ENCODE data around the gene KIF1C. TPM values are rescaled to one million over a fixed set of nuclear protein-coding genes. Genes with fewer than 3 reads are reported as not detected.

The KIF1C gene
- total and polyA plus RNA-seq, 9 of the 15 experiments (the other 6 are each of a cell fraction or from before 2014, with no cell fraction given) = 0.38 to 68.4 (median 25.1) TPM

GRCh38 chr17:4966844-4967538 is 30.8 kb upstream of the KIF1C start (continued):
- no peak for TF ChIP-seq TCF7L2 (IDR thresholded peaks at IDR 0.05; ENCODE audit: low read depth, low read length)
- no peak for TF ChIP-seq HMG20A (CRISPR knock-in tag; conservative IDR thresholded peaks at IDR 0.05)
- TF ChIP-seq SP1 (CRISPR knock-in tag; IDR thresholded peaks at IDR 0.05) = peak; percentile 69
- TF ChIP-seq TAL1 (IDR thresholded peaks at IDR 0.05) = no peak
- peak; percentile 11 to 43; a peak in 1 of 4 replicates for TF ChIP-seq MAZ (CRISPR knock-in tag; conservative IDR thresholded peaks at IDR 0.05 in 1 of 2, IDR thresholded peaks at IDR 0.05 in 1 of 2)
- TF ChIP-seq IFI16 (CRISPR knock-in tag; IDR thresholded peaks at IDR 0.05) = no peak
- TF ChIP-seq RCOR1 (IDR thresholded peaks at IDR 0.05; ENCODE audit: borderline replicate concordance in 1 of 2, low read depth in 2 of 2, low read length in 2 of 2) = no peak
- TF ChIP-seq GATAD2B (IDR thresholded peaks at IDR 0.05; ENCODE audit: borderline replicate concordance) = no peak
- TF ChIP-seq ATF2 (CRISPR knock-in tag; IDR thresholded peaks at IDR 0.05) = no peak
- TF ChIP-seq CBX3 (IDR thresholded peaks at IDR 0.05; ENCODE audit: borderline replicate concordance in 1 of 2, low read length in 2 of 2) = peak in 1 of 2 experiments; percentile 42; a peak in 1 of 3 replicates
- TF ChIP-seq COPS2 (conservative IDR thresholded peaks at IDR 0.05) = no peak
- TF ChIP-seq EP300 (IDR thresholded peaks at IDR 0.05; ENCODE audit: low read length) = no peak
- no peak for TF ChIP-seq MCM7 (IDR thresholded peaks at IDR 0.05)
- TF ChIP-seq MTA1 (IDR thresholded peaks at IDR 0.05; ENCODE audit: borderline replicate concordance) = no peak
- TF ChIP-seq VEZF1 (CRISPR knock-in tag; IDR thresholded peaks at IDR 0.05) = peak; percentile 36
- TF ChIP-seq ZNF134 (CRISPR knock-in tag; conservative IDR thresholded peaks at IDR 0.05) = no peak
- no peak; the same call in 1 of the 2 replicates for TF ChIP-seq ZNF395 (CRISPR knock-in tag; IDR thresholded peaks at IDR 0.05)
- no peak for TF ChIP-seq ZC3H8 (IDR thresholded peaks at IDR 0.05)
- TF ChIP-seq SAFB (IDR thresholded peaks at IDR 0.05; ENCODE audit: borderline replicate concordance, low read depth, low read length) = no peak

Measured in K562 (cell line).